Measurements from ENCODE around the gene NYAP1.
"Not testable (repeated sequence)": the region's sequence is repeated elsewhere in the genome, so short reads cannot be mapped to it uniquely, and the experiment has no call there.

Gene NYAP1

GRCh38 chr7:100483722-100484672, at the start of gene NYAP1:
NYAP1 (plus strand) TSS chr7:100483927; CDS start chr7:100485312, 1,385 bp downstream.
- DNase-seq (ENCODE audit: low spot score) = peak; percentile 79

- no peak for DNase-seq (ENCODE audit: low spot score)
These were observed 49.2 kb upstream of the NYAP1 start for GRCh38 chr7:100434297-100435144.

GRCh38 chr7:100435401-100436304, 48.1 kb upstream of the NYAP1 start:
- peak; percentile 42 for DNase-seq (ENCODE audit: low spot score)

GRCh38 chr7:100437150-100438100, 46.3 kb upstream of the NYAP1 start:
- DNase-seq (ENCODE audit: low spot score) = no peak

- DNase-seq (ENCODE audit: low spot score) = no peak
These were observed 45.6 kb upstream of the NYAP1 start for GRCh38 chr7:100438172-100438571.

- not testable (repeated sequence) for DNase-seq (ENCODE audit: low spot score)
These were observed 45.0 kb upstream of the NYAP1 start for GRCh38 chr7:100438731-100439130.

GRCh38 chr7:100439244-100439643, 44.5 kb upstream of the NYAP1 start:
- not testable (repeated sequence) for DNase-seq (ENCODE audit: low spot score)

GRCh38 chr7:100441641-100442535, 41.8 kb upstream of the NYAP1 start:
- no peak for DNase-seq (ENCODE audit: low spot score)

DNA sequence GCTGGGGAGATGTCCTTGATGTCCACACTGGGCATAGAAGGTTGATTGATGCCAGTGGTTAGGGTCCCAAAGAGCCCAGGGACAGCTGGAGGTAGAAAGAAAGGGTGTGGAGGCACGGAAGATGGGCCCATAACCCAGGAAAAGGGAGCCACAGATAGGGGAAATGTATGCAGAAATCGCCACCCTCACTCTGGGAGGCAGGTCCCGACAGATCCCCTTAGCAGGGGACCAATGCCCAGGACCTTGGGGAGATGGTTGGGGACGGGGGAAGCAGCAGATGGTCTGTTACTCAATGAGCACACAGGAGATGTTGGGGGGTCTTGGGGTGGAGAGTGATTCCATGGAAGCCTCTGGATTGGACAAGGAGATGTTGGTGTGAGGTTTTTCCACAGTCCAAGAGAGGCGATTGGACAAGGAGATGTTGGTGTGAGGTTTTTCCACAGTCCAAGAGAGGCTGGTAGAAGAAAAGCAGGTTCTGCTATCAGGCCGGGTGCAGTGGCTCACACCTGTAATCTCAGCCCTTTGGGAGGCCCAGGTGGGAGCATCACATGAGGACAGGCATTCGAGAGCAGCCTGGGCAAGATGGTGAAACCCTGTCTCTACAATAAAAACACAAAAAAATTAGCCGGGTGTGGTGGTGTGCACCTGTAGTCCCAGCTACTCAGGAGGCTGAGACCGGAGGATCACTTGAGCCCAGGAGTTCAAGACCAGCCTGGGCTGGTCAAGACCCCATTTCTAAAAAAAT, 40.5 kb upstream of the NYAP1 start:
- DNase-seq (ENCODE audit: low spot score) = no peak

- DNase-seq (ENCODE audit: low spot score) = no peak
These were observed 39.1 kb upstream of the NYAP1 start for GRCh38 chr7:100444311-100445278.

- DNase-seq (ENCODE audit: low spot score) = no peak
These were observed 37.7 kb upstream of the NYAP1 start for GRCh38 chr7:100446040-100446439.

- DNase-seq (ENCODE audit: low spot score) = not testable (repeated sequence)
These were observed 36.4 kb upstream of the NYAP1 start for GRCh38 chr7:100447363-100447762.

DNA sequence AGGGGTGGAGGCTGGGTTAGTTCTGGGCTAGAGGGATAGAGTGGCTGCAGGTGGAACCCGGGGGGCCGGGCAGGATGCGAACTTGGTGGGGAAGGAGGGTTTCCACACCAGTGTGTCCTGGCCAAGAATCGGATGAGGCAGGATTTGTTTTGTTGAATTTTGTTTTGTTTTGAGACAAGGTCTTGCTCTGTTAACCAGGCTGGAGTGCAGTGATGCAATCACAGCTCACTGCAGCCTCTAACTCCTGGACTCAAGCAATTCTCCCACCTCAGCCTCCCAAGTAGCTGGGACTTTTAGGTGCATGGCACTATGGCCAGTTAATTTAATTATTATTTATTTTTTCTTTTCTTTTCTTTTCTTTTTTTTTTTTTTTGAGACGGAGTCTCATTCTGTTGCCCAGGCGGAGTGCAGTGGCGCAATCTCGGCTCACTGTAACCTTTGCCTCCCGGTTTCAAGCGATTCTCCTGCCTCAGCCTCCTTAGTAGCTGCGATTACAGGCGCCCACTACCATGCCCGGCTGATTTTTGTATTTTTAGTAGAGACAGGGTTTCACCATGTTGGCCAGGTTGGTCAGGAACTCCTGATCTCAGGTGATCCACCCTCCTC, 34.4 kb upstream of the NYAP1 start:
- DNase-seq (ENCODE audit: low spot score) = no peak

- DNase-seq (ENCODE audit: low spot score) = no peak
These were observed 31.2 kb upstream of the NYAP1 start for GRCh38 chr7:100452513-100452912.

DNA sequence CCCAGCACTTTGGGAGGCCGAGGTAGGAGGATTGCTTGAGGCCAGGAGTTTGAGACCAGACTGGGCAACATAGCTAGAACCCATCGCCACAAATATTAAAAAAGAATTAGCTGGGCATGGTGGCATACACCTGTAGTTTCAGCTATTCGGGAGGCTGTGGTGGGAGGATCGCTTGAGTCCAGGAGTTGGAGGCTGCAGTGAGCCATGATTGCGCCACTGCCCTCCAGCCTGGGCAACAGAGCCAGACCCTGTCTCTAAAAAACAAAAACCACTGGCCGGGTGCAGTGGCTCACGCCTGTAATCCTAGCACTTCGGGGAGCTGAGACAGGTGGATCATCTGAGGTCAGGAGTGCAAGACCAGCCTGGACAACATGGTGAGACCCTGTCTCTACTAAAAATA, 29.9 kb upstream of the NYAP1 start:
- DNase-seq (ENCODE audit: low spot score) = not testable (repeated sequence)

DNA sequence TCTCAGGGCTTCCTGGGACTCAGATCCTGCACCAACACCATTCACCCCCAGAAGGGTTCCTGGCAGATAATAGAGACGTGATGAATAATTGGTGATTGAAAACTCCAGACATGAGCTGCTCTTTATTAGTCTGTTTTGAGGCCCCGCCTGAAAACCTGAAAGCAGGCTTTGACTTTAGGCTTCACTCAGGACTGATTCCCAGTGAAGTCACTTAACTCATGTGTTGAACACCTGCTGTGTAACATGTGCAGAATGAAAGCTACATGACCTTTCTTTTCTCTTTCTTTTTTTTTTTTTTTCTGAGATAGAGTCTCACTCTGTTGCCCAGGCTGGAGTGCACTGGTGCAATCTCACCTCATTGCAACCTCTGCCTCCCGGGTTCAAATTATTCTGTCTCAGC, 28.5 kb upstream of the NYAP1 start:
- DNase-seq (ENCODE audit: low spot score) = no peak

DNA sequence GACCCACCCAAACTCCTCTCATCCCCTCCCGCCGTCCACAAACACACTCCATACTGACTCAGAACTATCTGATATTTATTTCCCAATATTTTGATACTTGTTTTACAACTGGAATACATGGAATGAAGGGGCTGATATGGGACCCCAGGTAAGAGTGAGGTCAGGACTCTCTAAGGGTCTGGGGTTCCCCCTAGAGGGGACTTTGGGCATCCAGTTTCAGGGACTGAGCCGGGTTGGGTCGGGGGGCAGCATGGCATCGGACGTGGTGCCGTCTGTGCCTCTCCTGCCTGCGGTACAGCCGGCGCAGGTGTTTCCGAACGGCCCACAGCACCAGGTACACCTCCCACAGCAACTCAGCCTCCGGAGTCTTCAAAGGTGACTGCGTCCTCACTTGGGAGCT, 27.2 kb upstream of the NYAP1 start:
- no peak for DNase-seq (ENCODE audit: low spot score)
